Panc1 (cell line): ENCODE data around the gene SHC3.

Experiments used
- POLR2AphosphoS5 ChIP-seq: IDR thresholded peaks from 2 replicates; pipeline ENCODE4 v1.6.1; 2012; ENCODE audit warnings: mild to moderate bottlenecking, low read depth, low read length, moderate library complexity
- SIN3A ChIP-seq: IDR thresholded peaks from 2 replicates; pipeline ENCODE4 v1.6.1; 2012; ENCODE audit warnings: low read depth, mild to moderate bottlenecking, low read length, moderate library complexity, borderline replicate concordance; ENCODE audit not compliant: insufficient read depth
- TCF7L2 ChIP-seq: IDR thresholded peaks from 2 replicates; pipeline ENCODE4 v1.6.1; 2011; ENCODE audit warnings: mild to moderate bottlenecking, low read depth, low read length, inconsistent platforms
- TF ChIP-seq, protein P1 (sequence below): fragments of 450-650 bp; IDR thresholded peaks from 2 replicates; pipeline ENCODE4 v1.5.1; 2017; ENCODE audit warnings: mild to moderate bottlenecking
- TF ChIP-seq, protein P2 (sequence below), 2 experiments: IDR thresholded peaks; 2 replicates each; pipeline ENCODE4 v1.6.1; 2011 to 2012; ENCODE audit warnings: low read depth in 2 of 2, control low read depth in 1 of 2, low read length in 1 of 2, mild to moderate bottlenecking in 1 of 2, moderate library complexity in 1 of 2; ENCODE audit not compliant: insufficient read depth in 1 of 2

DNA sequence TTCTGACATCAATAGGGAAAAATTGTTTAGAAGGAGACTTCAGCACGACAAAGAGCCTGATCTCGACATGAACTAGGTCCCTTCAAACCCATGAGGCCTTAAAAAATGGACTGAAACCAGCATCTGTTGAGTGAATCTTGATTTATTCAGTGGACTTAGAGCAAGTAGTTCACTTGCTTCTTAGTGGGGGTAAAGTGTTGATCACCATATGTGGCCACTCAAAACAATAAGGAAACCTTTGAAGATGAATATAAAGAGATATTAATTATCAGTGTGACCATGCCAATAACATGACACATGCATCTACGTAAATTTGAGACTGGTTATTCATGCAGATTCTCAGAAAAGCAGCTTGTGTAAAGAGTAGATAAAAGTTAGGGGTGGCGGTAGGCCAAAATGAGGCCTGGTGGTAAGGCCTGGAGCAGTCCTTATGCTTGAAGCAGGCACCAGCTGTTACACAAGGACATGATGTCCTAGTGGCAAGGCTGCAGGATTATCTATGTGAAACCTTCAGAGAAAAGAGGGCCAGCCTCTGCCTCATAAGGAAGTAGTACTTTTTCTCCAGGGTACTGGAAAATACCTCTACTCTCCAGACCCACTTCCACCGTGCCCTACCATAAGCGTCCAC, 126.0 kb downstream of the SHC3 start:
- TF ChIP-seq, protein P1, sequence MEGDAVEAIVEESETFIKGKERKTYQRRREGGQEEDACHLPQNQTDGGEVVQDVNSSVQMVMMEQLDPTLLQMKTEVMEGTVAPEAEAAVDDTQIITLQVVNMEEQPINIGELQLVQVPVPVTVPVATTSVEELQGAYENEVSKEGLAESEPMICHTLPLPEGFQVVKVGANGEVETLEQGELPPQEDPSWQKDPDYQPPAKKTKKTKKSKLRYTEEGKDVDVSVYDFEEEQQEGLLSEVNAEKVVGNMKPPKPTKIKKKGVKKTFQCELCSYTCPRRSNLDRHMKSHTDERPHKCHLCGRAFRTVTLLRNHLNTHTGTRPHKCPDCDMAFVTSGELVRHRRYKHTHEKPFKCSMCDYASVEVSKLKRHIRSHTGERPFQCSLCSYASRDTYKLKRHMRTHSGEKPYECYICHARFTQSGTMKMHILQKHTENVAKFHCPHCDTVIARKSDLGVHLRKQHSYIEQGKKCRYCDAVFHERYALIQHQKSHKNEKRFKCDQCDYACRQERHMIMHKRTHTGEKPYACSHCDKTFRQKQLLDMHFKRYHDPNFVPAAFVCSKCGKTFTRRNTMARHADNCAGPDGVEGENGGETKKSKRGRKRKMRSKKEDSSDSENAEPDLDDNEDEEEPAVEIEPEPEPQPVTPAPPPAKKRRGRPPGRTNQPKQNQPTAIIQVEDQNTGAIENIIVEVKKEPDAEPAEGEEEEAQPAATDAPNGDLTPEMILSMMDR, result no peak
- TF ChIP-seq TCF7L2 (no peak), SIN3A (no peak), POLR2AphosphoS5 (no peak)
- TF ChIP-seq, protein P2, sequence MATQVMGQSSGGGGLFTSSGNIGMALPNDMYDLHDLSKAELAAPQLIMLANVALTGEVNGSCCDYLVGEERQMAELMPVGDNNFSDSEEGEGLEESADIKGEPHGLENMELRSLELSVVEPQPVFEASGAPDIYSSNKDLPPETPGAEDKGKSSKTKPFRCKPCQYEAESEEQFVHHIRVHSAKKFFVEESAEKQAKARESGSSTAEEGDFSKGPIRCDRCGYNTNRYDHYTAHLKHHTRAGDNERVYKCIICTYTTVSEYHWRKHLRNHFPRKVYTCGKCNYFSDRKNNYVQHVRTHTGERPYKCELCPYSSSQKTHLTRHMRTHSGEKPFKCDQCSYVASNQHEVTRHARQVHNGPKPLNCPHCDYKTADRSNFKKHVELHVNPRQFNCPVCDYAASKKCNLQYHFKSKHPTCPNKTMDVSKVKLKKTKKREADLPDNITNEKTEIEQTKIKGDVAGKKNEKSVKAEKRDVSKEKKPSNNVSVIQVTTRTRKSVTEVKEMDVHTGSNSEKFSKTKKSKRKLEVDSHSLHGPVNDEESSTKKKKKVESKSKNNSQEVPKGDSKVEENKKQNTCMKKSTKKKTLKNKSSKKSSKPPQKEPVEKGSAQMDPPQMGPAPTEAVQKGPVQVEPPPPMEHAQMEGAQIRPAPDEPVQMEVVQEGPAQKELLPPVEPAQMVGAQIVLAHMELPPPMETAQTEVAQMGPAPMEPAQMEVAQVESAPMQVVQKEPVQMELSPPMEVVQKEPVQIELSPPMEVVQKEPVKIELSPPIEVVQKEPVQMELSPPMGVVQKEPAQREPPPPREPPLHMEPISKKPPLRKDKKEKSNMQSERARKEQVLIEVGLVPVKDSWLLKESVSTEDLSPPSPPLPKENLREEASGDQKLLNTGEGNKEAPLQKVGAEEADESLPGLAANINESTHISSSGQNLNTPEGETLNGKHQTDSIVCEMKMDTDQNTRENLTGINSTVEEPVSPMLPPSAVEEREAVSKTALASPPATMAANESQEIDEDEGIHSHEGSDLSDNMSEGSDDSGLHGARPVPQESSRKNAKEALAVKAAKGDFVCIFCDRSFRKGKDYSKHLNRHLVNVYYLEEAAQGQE (IDR thresholded peaks at IDR 0.05; ENCODE audit: insufficient read depth in 1 of 2, low read depth in 2 of 2, low read length in 1 of 2), result no peak
